ENCODE results near the gene RHBDL1. TPM values are rescaled to one million over a fixed set of nuclear protein-coding genes. Genes with fewer than 3 reads are reported as not detected.

RHBDL1 gene
- total and polyA plus RNA-seq, 2 of the 8 experiments (the other 6 are each of a cell fraction or from before 2014, with no cell fraction given), result 4.0 to 8.1 TPM

GRCh38 chr16:672851-673250 is 2.6 kb upstream of the RHBDL1 start:
- no peak overlapping the region for H4K91ac ChIP-seq (replicated peaks; ENCODE audit: insufficient read length, low read length)
- H3K9me3 ChIP-seq (ENCODE audit: insufficient read depth in 2 of 2, low read depth in 1 of 2, low read length in 1 of 2), result no peaks in the 10 kb centered on the region
- H3K79me1 ChIP-seq (ENCODE audit: low read depth, low read length), result peaks cover 13% of the 10 kb centered on the region
- H2AFZ ChIP-seq (ENCODE audit: low read length), result no peak overlapping the region
- H2BK15ac ChIP-seq (ENCODE audit: low read length), result no peak overlapping the region
- no peak for DNase-seq (ENCODE audit: low read depth in 1 of 2, low spot score in 2 of 2)
- no peak overlapping the region for H3K4ac ChIP-seq (replicated peaks; ENCODE audit: insufficient read length, low read depth, low read length)
- no peak overlapping the region for H3K18ac ChIP-seq (ENCODE audit: extremely low read depth, low read length)
- H2AK5ac ChIP-seq (ENCODE audit: low read depth, low read length), result no peak overlapping the region
- H3K4me1 ChIP-seq (replicated peaks in 1 of 4; ENCODE audit: control insufficient read depth in 3 of 4, insufficient read depth in 4 of 4, low read length in 3 of 4), result peaks cover 0 to 29% (median 25%) of the 10 kb centered on the region in 4 experiments; a peak in 6 of 7 replicates
- peaks cover 14 to 44% (median 33%) of the 10 kb centered on the region in 4 experiments for H3K36me3 ChIP-seq (ENCODE audit: control insufficient read depth in 2 of 4, insufficient read depth in 4 of 4, low read length in 3 of 4)
- H3K27me3 ChIP-seq (replicated peaks in 1 of 4; ENCODE audit: control insufficient read depth in 3 of 4, extremely low read depth in 1 of 4, insufficient read depth in 3 of 4, low read length in 3 of 4), result peaks cover 0 to 2% (median 0%) of the 10 kb centered on the region in 4 experiments; a peak in 2 of 7 replicates
- no peak overlapping the region for H4K5ac ChIP-seq (ENCODE audit: insufficient read length, low read depth, low read length)
- no peak overlapping the region for H2BK20ac ChIP-seq (ENCODE audit: low read length)
- no peak overlapping the region for H2BK120ac ChIP-seq (replicated peaks; ENCODE audit: low read depth, low read length)
- no peak overlapping the region for H2BK12ac ChIP-seq (ENCODE audit: low read depth, low read length)
- H3K9ac ChIP-seq (replicated peaks in 1 of 4; ENCODE audit: extremely low read depth in 1 of 4, low read depth in 3 of 4, low read length in 3 of 4), result no peak overlapping the region
- H3K23me2 ChIP-seq (ENCODE audit: low read depth, low read length), result peaks cover 12% of the 10 kb centered on the region
- H2BK5ac ChIP-seq (ENCODE audit: low read depth, low read length), result no peak overlapping the region
- no peak overlapping the region for H3K27ac ChIP-seq (ENCODE audit: low read depth, low read length)
- no peak overlapping the region for H3K4me3 ChIP-seq (ENCODE audit: extremely low read depth in 1 of 4, insufficient read depth in 2 of 4, low read depth in 3 of 4, low read length in 4 of 4)
- no peak overlapping the region for H3K56ac ChIP-seq (replicated peaks; ENCODE audit: insufficient read length, low read depth, low read length)
- H4K20me1 ChIP-seq (replicated peaks in 1 of 2; ENCODE audit: control insufficient read depth in 1 of 2, insufficient read depth in 2 of 2, low read length in 2 of 2), result peaks cover 5 to 27% of the 10 kb centered on the region in 2 experiments
- FAIRE-seq, result no peak
- TF ChIP-seq BRCA1 (IDR thresholded peaks at IDR 0.05; ENCODE audit: low read depth, low read length) (no peak), SRF (IDR thresholded peaks at IDR 0.05; ENCODE audit: low read depth, low read length) (no peak), SIN3A (conservative IDR thresholded peaks at IDR 0.05 in 1 of 2, IDR thresholded peaks at IDR 0.05 in 1 of 2; ENCODE audit: low read depth in 1 of 2, low read length in 2 of 2) (no peak)
- ChIA-PET CTCF (ENCODE audit: partially characterized antibody) (interaction anchor here (1.0 to 12.0 kb wide), 5 partner anchors 12 to 280 kb away, joined by 3 to 75 read pairs (median 5); partner anchors contain the start of genes CIAO3 and WDR24), POLR2A (ENCODE audit: partially characterized antibody) (interaction anchor here (0.7 to 17.4 kb wide), 7 partner anchors 5 to 44 kb away, joined by 3 to 214 read pairs (median 4); partner anchors contain the start of genes JMJD8, RHBDL1, RHOT2 and STUB1)
- no peak overlapping the region for H3K4me2 ChIP-seq (ENCODE audit: insufficient read depth in 1 of 2, low read depth in 2 of 2, low read length in 2 of 2)
- no peak overlapping the region for H3K14ac ChIP-seq (ENCODE audit: insufficient read length)
- WGBS, 2 experiments (ENCODE audit: extremely low coverage in 1 of 2, insufficient coverage in 1 of 2, insufficient read length in 1 of 2, insufficient replicate concordance in 2 of 2, low coverage in 1 of 2, low lambda C conversion rate in 2 of 2, missing lambda C conversion rate in 1 of 2), result 95% methylated on average over 21 of the region's 21 CpGs; no CpG with 5 or more reads in 1 of the 2 experiments
- peaks cover 0 to 13% of the 10 kb centered on the region in 2 experiments; a peak in 1 of 4 replicates for H3K79me2 ChIP-seq (ENCODE audit: control insufficient read depth in 1 of 2, insufficient read depth in 2 of 2, low read length in 2 of 2)
- H4K8ac ChIP-seq (ENCODE audit: extremely low read depth, insufficient read depth, low read length), result no peak overlapping the region
- H3K23ac ChIP-seq (ENCODE audit: insufficient read length), result no peak overlapping the region
